Calu3 (cell line): Measurements from ENCODE around the gene SRP9. TPM values are rescaled to one million over a fixed set of nuclear protein-coding genes. Genes with fewer than 3 reads are reported as not detected.
"Not testable (repeated sequence)": the region's sequence is repeated elsewhere in the genome, so short reads cannot be mapped to it uniquely, and the experiment has no call there.

Source experiments
- BruUV-seq: library from RNA; stranded (reverse); fragments of 400-500 nt; replicated peaks from 2 replicates; lab custom pipeline; 2021; lab: Mats Ljungman, UMichigan
- CTCF ChIA-PET: fragments of 300-600 bp; sonication (Branson Sonifier 250); formaldehyde crosslinking; loops from one replicate; lab custom pipeline; 2022; ENCODE audit warnings: antibody characterized with exemption; lab: Charles Lee
- DNase-seq: peaks from one replicate; pipeline ENCODE4 v3.0.0; 2022
- H3K27ac Mint-ChIP-seq: one replicate; pipeline ENCODE4 v1.8.0; 2022; ENCODE audit warnings: mixed read lengths; ENCODE audit not compliant: unreplicated experiment
- H3K27me3 Mint-ChIP-seq: one replicate; pipeline ENCODE4 v1.8.0; 2022; ENCODE audit warnings: mixed read lengths; ENCODE audit not compliant: unreplicated experiment
- H3K36me3 Mint-ChIP-seq: one replicate; pipeline ENCODE4 v1.8.0; 2022; ENCODE audit warnings: mild to moderate bottlenecking, moderate library complexity, mixed read lengths; ENCODE audit not compliant: insufficient read depth, unreplicated experiment
- H3K4me1 Mint-ChIP-seq: one replicate; pipeline ENCODE4 v1.8.0; 2022; ENCODE audit warnings: mild to moderate bottlenecking, low read depth, mixed read lengths; ENCODE audit not compliant: unreplicated experiment
- H3K4me3 Mint-ChIP-seq: one replicate; pipeline ENCODE4 v1.8.0; 2022; ENCODE audit warnings: mild to moderate bottlenecking, low read depth, moderate library complexity, mixed read lengths; ENCODE audit not compliant: unreplicated experiment
- H3K9me3 Mint-ChIP-seq: one replicate; pipeline ENCODE4 v1.8.0; 2022; ENCODE audit warnings: low read depth, mixed read lengths; ENCODE audit not compliant: unreplicated experiment
- CTCF ChIP-seq: fragments of 200-600 bp; IDR thresholded peaks from one replicate; pipeline ENCODE4 v1.8.0; 2022; ENCODE audit warnings: antibody characterized with exemption; ENCODE audit not compliant: unreplicated experiment
- intact Hi-C: fragments of 100-400 bp; cut with micrococcal nuclease; formaldehyde crosslinking; loops from one replicate; pipeline ENCODE4 v1.10.0; 2022; ENCODE audit not compliant: unreplicated experiment
- total RNA-seq: library from RNA; stranded (reverse); gene quantifications from 2 replicates; pipeline ENCODE4 v1.2.3, GENCODE V29; 2022

SRP9 gene
- total RNA-seq, 1 experiment from 2014 or later, result 312 TPM

GRCh38 chr1:225812488-225813213 lies 35.0 kb downstream of the SRP9 start:
- peaks cover 22% of the 10 kb centered on the region for H3K4me1 Mint-ChIP-seq
- H3K27me3 Mint-ChIP-seq, result no peaks in the 10 kb centered on the region
- CTCF ChIA-PET, result interaction anchor here (0.9 to 1.5 kb wide), 2 partner anchors 35 to 330 kb away, joined by 3 to 6 read pairs; partner anchors contain the start of gene SRP9
- intact Hi-C loops, result no loop called here
- no peak for DNase-seq
- no peaks in the 10 kb centered on the region for H3K9me3 Mint-ChIP-seq
- TF ChIP-seq CTCF, result no peak
- H3K27ac Mint-ChIP-seq, result no peak overlapping the region
- no peak overlapping the region for H3K4me3 Mint-ChIP-seq
- BruUV-seq, result no TSS peak
- peaks cover 16% of the 10 kb centered on the region for H3K36me3 Mint-ChIP-seq

- H3K27me3 Mint-ChIP-seq, result no peaks in the 10 kb centered on the region
- intact Hi-C loops, result no loop called here
- no peak overlapping the region for H3K4me3 Mint-ChIP-seq
- H3K36me3 Mint-ChIP-seq, result peaks cover 16% of the 10 kb centered on the region
- no peaks in the 10 kb centered on the region for H3K9me3 Mint-ChIP-seq
- CTCF ChIA-PET, result interaction anchor here (1.5 kb wide), 1 partner anchor 36 kb away, joined by 6 read pairs; the partner anchor contains the start of gene SRP9
- no TSS peak for BruUV-seq
- peaks cover 29% of the 10 kb centered on the region for H3K4me1 Mint-ChIP-seq
- peak; percentile 21 for DNase-seq
- H3K27ac Mint-ChIP-seq, result no peak overlapping the region
- TF ChIP-seq CTCF, result no peak
These were observed 35.8 kb downstream of the SRP9 start for GRCh38 chr1:225813214-225813964.

- intact Hi-C loops, result no loop called here
- CTCF ChIA-PET, result interaction anchor here (1.5 kb wide), 1 partner anchor 37 kb away, joined by 6 read pairs; the partner anchor contains the start of gene SRP9
- no peaks in the 10 kb centered on the region for H3K27me3 Mint-ChIP-seq
- DNase-seq, result no peak
- no peak overlapping the region for H3K4me3 Mint-ChIP-seq
- H3K9me3 Mint-ChIP-seq, result no peaks in the 10 kb centered on the region
- H3K27ac Mint-ChIP-seq, result no peak overlapping the region
- peaks cover 29% of the 10 kb centered on the region for H3K4me1 Mint-ChIP-seq
- TF ChIP-seq CTCF, result no peak
- H3K36me3 Mint-ChIP-seq, result peaks cover 16% of the 10 kb centered on the region
- no TSS peak for BruUV-seq
These were observed 36.8 kb downstream of the SRP9 start for GRCh38 chr1:225814381-225814780.

GRCh38 chr1:225815090-225815489 lies 37.5 kb downstream of the SRP9 start:
- H3K4me3 Mint-ChIP-seq, BruUV-seq, H3K9me3 Mint-ChIP-seq, H3K27me3 Mint-ChIP-seq, intact Hi-C loops, DNase-seq, H3K27ac Mint-ChIP-seq: not testable (repeated sequence)
- peaks cover 11% of the 10 kb centered on the region for H3K36me3 Mint-ChIP-seq
- CTCF ChIA-PET, result interaction anchor here (1.0 kb wide), 1 partner anchor 14 kb away, joined by 3 read pairs; no protein-coding TSS in a partner anchor
- H3K4me1 Mint-ChIP-seq, result peaks cover 29% of the 10 kb centered on the region
